Left lung (tissue), 10 donors: Measurements from ENCODE around the gene HOXD11. TPM values are rescaled to one million over a fixed set of nuclear protein-coding genes. Genes with fewer than 3 reads are reported as not detected.

Experiments
- ATAC-seq: fragments of 200-7000 bp; cut with Tn5 transposase; one replicate; pipeline ENCODE4 v1.9.1; 2020; ENCODE audit warnings: moderate library complexity
- DNase-seq, 4 donors: peaks; one replicate each; pipeline ENCODE4 v3.0.0-alpha.2; 2013 to 2020
- H3K27ac ChIP-seq, 2 donors: fragments of 200-600 bp; sonication (generic) in 1 of 2; one replicate each; pipeline versions ENCODE4 v1.5.0 to v1.8.0; 2020 to 2021
- H3K27me3 ChIP-seq, 2 donors: fragments of 200-600 bp; sonication (generic) in 1 of 2; one replicate each; pipeline versions ENCODE4 v1.5.0 to v1.8.0; 2020 to 2021
- H3K36me3 ChIP-seq, 2 donors: fragments of 200-600 bp; sonication (generic) in 1 of 2; one replicate each; pipeline versions ENCODE4 v1.5.0 to v1.8.0; 2020 to 2021
- H3K4me1 ChIP-seq, 2 donors: fragments of 200-600 bp; one replicate each; pipeline ENCODE4 v1.8.0; 2021
- H3K4me3 ChIP-seq, 2 donors: fragments of 200-600 bp; sonication (generic) in 1 of 2; one replicate each; pipeline versions ENCODE4 v1.5.0 to v1.8.0; 2020 to 2021; ENCODE audit warnings: mild to moderate bottlenecking in 1 of 2
- H3K9me3 ChIP-seq, 2 donors: fragments of 200-600 bp; sonication (generic) in 1 of 2; one replicate each; pipeline versions ENCODE4 v1.5.0 to v1.8.0; 2020 to 2021
- intact Hi-C, 2 donors: fragments of 100-400 bp; cut with DNase I; formaldehyde crosslinking; loops; one replicate each; pipeline versions ENCODE4 v1.11.2 to v1.14.2; 2022
- polyA plus RNA-seq, 6 donors: library from polyadenylated mRNA; unstranded; fragments of 120-200 nt; gene quantifications; one replicate each; pipeline ENCODE4 v1.2.1, GENCODE V29; 2013; ENCODE audit not compliant: insufficient read length in 6 of 6
- total RNA-seq, 2 donors: library from RNA; stranded (reverse); fragmentation: NEBNext Ultra II Directional; extraction: Animal tissue kit (Norgen Biotek cat#: 25700); gene quantifications; one replicate each; pipeline ENCODE4 v1.2.1, GENCODE V29; 2021
- TF ChIP-seq, protein P1 (sequence below), 2 donors: fragments of 200-600 bp; sonication (generic) in 1 of 2; IDR thresholded peaks; one replicate each; pipeline versions ENCODE4 v1.5.0 to v1.8.0; 2021; ENCODE audit warnings: antibody characterized with exemption in 2 of 2
- donor health status: DM: no; HTN: yes; CAD: no.
- donor health status: DM: no; HTN: no; CAD: no.

The HOXD11 gene
- total and polyA plus RNA-seq, 8 donors, result 0.21 to 0.51 (median 0.25) TPM; not detected in 5

DNA sequence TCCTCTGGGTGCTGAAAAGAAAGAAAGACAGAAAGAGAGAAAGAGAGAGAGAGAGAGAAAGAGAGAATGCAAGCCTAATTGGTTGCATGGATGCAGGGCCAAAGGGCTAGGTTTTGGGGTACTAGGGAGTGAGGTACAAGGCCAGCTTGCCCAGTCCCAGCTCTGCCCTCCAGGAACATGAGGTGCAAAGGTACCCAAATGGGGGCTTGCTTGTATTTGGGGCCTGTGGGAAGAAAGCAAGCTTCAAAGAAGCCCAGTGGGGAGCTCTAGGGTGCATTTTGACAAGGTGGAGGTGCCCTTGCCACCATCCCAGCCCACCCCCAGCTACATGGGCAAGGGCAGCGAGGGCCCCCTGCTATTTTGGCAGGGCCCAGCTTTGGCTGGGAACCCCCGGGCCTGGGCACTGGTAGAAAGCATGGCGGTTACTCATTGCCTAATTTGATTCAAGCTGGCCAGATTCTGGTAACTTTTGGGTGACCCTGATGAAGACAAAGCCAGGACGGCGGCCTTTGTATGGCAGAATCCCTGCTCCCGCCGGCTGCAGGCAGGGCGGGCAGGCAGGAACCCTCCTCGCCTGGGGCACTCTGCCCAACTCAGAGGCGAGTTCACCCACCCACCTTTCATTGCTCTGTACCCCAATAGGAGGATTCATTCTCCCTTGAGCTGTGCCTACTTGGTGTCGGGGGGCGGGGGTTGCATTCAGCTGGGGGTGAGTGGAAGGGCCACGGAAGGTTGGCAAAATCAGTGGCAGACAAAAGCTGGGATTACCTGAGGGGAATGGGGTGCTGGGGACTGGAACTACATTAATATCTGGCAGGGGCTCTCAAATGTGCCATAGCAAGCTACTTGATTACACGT lies 43.7 kb downstream of the HOXD11 start:
- peaks cover 98 to 100% of the 10 kb centered on the region in 2 donors for H3K27me3 ChIP-seq
- H3K27ac ChIP-seq, result no peak overlapping the region
- TF ChIP-seq, protein P1, sequence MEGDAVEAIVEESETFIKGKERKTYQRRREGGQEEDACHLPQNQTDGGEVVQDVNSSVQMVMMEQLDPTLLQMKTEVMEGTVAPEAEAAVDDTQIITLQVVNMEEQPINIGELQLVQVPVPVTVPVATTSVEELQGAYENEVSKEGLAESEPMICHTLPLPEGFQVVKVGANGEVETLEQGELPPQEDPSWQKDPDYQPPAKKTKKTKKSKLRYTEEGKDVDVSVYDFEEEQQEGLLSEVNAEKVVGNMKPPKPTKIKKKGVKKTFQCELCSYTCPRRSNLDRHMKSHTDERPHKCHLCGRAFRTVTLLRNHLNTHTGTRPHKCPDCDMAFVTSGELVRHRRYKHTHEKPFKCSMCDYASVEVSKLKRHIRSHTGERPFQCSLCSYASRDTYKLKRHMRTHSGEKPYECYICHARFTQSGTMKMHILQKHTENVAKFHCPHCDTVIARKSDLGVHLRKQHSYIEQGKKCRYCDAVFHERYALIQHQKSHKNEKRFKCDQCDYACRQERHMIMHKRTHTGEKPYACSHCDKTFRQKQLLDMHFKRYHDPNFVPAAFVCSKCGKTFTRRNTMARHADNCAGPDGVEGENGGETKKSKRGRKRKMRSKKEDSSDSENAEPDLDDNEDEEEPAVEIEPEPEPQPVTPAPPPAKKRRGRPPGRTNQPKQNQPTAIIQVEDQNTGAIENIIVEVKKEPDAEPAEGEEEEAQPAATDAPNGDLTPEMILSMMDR (IDR thresholded peaks at IDR 0.05), result no peak
- no peak overlapping the region for H3K4me3 ChIP-seq
- H3K36me3 ChIP-seq, result no peaks in the 10 kb centered on the region
- DNase-seq (no peak), ATAC-seq (no peak)
- intact Hi-C loops, result no loop called here
- no peaks in the 10 kb centered on the region for H3K9me3 ChIP-seq
- H3K4me1 ChIP-seq, result no peaks in the 10 kb centered on the region

DNA sequence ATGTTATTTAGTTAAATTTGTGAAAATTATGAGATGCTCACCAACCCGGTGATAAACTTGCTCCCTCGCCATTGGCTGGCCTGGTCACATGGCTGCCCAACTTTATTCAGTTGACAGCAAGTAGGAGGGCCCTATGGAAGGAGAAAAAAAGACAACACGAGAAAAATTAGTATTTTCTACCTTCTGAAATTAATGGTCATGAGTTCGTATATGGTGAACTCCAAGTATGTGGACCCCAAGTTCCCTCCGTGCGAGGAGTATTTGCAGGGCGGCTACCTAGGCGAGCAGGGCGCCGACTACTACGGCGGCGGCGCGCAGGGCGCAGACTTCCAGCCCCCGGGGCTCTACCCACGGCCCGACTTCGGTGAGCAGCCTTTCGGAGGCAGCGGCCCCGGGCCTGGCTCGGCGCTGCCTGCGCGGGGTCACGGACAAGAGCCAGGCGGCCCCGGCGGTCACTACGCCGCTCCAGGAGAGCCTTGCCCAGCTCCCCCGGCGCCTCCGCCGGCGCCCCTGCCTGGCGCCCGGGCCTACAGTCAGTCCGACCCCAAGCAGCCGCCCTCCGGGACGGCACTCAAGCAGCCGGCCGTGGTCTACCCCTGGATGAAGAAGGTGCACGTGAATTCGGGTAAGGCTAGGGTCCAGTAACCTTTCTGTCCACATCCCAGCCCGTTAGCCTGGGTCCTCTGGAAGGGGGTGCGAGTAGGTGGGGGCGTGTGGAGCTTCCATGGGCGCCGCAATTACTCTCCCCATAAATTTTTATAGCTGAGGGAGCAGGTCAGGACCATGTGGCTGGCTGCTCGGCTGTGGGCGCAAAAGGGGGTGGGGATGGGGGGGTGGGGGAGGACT lies 44.6 kb downstream of the HOXD11 start, which contains the start of gene HOXD4:
Gene HOXD4, plus strand, starts transcription at position 109 of the 846 bp plus-strand sequence. Its CDS starts 84 bp downstream, at position 193.
- DNase-seq, result no peak
- Histone ChIP-seq H3K27ac (no peak within 1 kb of the TSS), H3K36me3 (no peaks in the 10 kb centered on the region), H3K27me3 (peaks cover 98 to 100% of the 10 kb centered on the region in 2 donors), H3K4me1 (no peaks in the 10 kb centered on the region), H3K9me3 (no peaks in the 10 kb centered on the region), H3K4me3 (no peak within 1 kb of the TSS)
- intact Hi-C loops, result no loop called here
- TF ChIP-seq, protein P1 (IDR thresholded peaks at IDR 0.05), result no peak
- ATAC-seq, result no peak

DNA sequence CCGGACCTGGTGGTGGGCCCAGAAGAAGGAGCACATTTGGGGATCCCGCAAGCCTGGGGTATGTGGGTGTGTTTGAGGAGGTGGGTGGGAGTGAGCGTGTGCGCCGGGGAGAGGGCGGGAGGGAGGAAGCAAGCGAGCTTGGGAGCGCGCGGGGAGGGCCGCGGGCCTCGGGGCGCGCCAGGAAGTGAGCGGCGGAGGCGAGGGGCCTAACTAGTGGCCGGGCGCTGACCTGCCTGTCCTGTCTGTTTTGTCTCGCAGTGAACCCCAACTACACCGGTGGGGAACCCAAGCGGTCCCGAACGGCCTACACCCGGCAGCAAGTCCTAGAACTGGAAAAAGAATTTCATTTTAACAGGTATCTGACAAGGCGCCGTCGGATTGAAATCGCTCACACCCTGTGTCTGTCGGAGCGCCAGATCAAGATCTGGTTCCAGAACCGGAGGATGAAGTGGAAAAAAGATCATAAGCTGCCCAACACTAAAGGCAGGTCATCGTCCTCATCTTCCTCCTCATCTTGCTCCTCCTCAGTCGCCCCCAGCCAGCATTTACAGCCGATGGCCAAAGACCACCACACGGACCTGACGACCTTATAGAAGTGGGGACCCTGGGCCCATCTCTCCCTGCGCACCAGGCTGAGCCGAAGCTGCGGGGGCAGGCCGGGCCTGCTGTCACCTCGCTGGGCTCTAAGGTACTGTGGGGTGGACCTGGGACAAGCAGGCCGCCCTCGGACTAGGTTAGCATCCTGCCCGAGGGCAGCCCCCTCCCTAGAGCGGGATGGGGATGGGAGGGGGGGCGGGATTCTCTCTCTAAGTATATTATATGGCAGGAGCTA lies 45.5 kb downstream of the HOXD11 start:
- Histone ChIP-seq H3K27ac (no peak overlapping the region), H3K9me3 (no peaks in the 10 kb centered on the region), H3K36me3 (no peaks in the 10 kb centered on the region), H3K4me3 (no peak overlapping the region), H3K4me1 (no peaks in the 10 kb centered on the region), H3K27me3 (peaks cover 98 to 100% of the 10 kb centered on the region in 2 donors)
- TF ChIP-seq, protein P1 (IDR thresholded peaks at IDR 0.05), result no peak
- DNase-seq (no peak), ATAC-seq (no peak)
- intact Hi-C loops, result no loop called here

DNA sequence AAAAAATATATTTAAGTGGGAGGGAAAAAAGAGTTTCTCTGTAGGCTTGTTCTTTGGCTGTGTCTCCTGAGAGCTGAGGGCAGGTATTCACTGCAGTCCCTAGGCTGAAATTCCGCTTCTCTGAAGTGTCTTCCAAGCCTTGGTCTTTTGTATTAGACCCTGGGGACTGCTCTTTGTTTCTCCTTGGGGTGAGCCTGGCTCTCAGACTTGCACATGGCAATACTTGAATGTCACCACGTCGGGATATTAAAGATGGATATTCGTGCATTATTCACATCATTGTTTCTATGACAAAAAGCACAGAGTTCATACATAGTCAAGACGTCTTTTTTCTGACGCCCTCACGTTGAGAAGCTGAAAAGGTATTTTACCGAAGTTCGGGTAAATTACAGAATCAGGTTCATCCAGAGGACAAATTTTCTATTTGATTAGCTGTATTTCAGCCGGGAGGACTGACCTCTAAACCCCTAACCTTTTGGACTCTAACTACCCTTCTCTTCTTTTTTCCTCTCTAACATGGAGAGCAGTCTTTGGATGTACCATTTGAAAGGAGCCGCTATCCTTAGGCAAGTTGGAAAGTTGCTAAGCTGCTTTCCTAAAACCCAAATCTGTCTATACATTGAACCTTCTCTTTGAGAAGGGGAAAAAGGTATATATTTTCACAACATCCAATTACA lies 47.6 kb downstream of the HOXD11 start:
- H3K36me3 ChIP-seq, result no peaks in the 10 kb centered on the region
- intact Hi-C loops, result no loop called here
- peaks cover 98 to 100% of the 10 kb centered on the region in 2 donors for H3K27me3 ChIP-seq
- ATAC-seq, result no peak
- H3K9me3 ChIP-seq, result no peaks in the 10 kb centered on the region
- TF ChIP-seq, protein P1 (IDR thresholded peaks at IDR 0.05), result no peak
- H3K4me1 ChIP-seq, result peaks cover 0 to 3% of the 10 kb centered on the region in 2 donors
- no peak overlapping the region for H3K4me3 ChIP-seq
- DNase-seq, result no peak
- no peak overlapping the region for H3K27ac ChIP-seq
